SHP77 treated with DMSO at 0.1 percent for 48 hours (cell line): ENCODE measurements around the gene INSC.

Source experiments
- DNase-seq: peaks from one replicate; lab custom pipeline; 2025; lab: John Stamatoyannopoulos, UW

Gene INSC

DNA sequence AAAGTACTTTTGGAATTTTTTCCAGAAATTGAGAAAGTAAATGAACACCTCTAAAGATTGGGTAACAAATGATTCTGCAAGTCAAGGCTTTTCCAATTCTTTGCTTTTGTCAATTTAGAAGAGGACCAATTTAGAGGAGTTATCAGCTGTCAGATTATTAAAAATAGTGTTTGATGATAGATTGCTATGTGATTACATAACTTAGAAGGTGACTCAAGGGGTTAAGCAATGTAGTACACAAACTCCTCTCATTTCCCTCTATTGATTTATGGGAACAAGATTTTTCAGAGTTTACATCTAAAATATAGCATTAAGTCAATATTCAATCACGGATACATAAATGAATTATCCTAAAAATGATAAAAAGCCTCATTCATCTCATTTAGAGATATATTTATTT lies 70.3 kb downstream of the INSC start:
- no peak for DNase-seq

DNA sequence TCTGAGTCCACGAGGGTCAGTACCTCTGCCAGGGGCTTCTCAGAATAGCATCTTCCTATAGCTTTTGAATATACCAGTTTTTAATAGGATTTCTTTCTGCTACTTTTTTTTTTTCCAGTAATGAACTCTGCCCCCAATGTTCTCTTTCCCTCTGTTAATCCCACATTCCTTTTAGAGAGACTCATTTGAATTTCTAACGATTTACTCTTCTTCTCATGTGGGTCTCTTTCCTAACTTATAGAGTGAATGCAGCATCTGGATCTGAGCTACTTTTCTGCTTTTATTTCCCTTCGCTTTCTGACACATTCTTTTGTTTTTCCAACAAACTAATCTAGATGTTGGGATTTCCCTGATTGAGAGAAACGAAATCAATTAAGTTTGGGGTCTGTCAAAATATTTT lies 71.4 kb downstream of the INSC start:
- DNase-seq, result no peak

DNA sequence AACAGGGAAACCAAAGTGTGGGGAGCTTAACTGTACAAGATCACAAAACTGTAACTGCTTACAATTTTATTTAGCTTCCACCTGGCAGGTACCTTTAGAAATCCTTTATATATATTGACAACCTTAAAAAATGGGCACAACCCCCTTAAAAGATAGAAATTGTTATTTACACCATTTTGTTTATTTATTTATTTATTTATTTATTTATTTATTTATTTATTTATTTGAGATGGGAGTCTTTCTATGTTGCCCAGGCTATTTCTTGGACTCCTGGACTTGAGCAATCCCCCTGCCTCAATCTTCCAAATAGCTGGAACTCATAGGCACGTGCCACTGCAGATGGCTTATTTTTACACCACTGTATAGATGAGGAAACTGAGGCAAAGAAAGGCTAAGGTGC lies 74.5 kb downstream of the INSC start:
- DNase-seq, result no peak

DNA sequence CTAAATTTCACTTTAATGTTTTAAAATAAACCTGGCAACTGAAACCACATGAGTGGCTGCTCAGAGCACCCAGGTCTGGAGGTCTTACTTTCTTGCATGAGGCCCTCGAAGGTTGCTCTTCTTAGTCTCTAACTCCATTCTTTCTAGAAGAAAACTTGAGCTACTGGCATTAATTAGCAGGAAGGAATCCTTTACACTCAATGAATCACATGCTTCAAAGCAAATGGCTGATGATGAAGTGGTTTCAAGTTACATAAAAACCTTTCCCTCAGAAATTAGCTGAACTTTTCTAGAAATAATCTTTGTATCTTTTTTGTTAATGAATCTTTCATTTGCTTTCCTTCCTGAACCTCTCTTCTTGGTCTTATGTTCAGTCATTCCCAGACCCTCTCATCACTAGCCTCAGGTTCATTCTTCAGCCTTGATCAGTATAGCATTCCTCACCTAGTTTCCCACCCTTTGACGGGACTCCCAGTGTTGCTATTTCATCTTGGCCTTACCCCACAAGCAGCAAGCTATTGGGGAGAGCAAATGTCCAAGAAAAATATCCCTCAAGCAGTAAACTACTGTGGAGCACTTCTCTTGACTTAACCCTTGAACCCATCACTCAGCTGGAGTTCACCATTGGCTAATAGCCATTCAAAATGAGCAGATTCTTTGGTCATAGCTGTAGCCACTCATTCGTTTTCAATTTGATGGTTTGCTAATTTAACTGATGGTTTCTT lies 75.1 kb downstream of the INSC start:
- no peak for DNase-seq

DNA sequence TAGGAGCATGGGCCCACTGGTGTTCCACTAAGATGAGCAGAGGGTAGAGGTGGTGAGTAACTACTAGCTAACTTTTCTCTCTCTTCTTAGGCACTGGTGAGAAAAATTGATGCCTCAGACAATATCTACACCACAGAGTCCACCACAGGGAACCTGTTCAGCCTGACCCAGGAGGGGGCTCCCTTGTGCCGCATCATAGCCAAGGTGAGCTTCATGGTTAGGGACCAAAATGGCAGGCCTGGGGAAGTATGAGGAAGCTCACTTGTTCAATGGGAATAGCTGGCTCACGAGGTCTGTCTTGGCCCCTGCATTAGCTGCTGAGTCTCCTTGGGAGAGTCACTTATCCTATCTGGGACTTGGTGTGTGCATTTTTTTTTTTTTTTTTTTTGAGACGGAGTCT lies 75.9 kb downstream of the INSC start:
- no peak for DNase-seq

DNA sequence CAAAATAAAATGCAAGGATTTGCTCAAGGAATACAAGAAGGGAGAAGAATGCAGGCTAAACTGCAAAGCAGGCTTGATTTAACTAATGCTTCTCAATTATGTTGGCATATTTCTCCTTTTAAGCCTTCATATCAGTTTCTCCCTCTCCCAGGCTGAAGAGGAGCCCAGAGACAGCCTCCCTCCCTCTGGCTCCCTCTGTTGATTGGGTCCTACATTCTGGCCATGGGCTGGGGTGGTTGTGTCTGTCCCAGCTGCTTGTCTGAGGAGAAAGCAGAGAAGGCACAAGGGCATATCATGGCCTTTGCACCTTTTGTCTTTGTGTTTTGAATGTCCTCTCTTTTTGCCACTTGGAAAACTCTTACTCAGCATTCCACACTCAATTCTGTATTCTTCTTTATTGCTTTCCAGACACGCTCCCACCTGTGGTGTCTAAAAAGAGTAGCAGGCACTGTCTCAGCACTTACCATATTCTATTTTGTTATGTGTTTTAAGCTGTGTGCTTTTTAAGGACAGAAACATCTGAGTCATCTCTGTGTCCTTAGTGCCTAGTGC lies 77.4 kb downstream of the INSC start:
- DNase-seq, result no peak

DNA sequence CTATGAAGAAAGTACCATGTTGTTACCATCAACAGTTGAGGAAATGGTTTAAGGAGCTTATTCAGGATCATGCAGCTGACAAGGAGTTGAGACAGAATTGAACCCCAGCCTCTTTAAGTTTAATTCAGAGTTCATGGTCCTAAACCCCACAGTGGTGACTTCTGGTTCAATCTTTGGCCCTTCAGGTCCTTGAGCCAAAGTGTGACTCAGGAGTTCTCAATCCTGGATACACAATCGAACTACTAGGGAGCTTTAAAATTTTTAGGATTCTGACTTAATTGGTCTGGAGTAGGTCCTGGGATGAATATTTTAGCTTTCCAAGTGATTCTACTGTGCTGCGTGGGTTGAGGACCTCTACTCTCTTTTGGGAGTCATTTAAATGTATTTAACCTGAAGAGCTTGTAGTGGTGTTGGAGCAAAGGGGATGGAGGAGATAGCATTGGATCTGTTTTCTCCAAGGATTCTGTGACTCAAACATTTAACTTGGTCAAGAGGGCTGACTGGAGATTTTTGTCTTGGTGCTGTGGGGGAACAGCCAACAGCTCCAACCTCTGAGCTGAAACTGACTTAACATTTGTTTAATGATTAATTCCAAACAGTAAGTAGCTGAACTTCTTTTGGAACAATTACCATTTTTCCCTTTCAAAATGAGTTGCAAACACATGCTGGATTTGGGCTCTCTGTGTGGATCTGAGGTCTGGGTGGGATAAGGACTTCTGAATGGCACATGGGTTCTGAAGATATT lies 80.1 kb downstream of the INSC start:
- DNase-seq, result no peak

DNA sequence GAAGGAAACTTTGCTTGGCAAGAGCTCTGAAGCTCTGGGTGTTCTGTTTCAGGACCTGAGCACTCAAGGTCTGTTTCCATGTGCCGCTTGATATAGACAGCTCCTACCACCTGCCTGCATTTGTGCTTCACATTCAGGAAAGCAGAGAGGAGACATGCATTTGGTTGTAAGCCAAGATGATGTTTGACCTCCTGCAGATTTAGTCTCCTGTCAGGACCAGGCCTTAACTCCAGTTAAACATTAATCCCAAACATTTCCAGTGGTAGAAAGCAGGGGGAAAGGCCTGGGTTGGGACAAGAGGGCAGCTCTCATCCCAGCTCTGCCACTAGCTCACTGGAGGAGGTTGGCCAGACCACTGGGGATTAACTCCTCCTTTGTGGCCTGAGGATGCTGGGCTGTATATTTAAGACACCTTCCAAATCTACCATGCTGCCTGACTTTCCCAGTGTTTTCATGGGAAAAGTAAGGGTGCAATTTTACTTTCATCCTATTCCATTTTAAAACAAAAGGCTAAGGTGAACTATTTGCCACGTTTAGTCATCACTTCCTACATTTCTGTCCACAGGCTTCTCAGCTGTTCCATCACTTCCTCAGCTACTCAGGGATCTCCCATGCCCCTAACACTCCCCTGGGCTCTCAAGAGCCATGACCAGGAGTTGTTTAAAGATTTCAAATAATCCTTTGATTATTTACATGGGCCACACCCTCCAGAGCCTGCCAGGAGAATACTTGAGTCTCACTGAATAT lies 80.9 kb downstream of the INSC start:
- no peak for DNase-seq

DNA sequence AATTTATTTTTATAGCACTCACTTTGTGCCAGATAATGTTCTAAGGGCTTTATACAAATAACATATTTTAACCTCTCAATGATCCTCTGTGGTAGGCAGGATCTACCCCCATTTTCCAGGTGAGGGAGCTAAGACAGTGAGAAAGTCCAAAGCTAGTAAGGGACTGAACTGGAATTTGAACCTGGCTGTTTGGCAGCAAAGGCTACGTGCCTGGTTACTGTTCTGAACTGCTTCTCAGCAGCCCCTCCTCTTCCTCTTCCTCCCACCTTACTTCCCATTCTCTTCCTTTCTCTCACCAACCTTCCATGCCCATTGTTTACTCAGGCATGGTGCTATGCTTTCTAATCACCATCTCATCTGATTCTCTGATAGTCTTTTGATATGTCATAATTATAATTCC lies 82.0 kb downstream of the INSC start:
- no peak for DNase-seq

DNA sequence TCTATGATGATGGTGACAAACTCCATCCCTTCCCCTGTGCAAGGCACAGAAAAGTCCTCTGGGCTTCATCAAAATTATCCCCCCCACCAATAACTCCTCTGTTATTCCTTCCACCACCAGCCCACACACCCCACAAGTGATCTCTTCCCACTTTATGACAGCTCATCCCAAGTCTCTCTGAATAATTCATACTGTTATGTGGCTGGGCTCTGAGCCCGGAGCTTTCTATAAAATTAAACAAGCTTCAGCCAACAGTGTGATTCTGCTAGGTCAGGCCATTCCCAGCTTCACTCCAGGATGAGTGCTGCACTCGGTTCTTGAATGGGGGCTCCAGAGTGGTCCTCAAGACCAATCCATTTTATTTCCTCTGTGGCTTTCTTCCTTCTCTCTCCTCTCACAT lies 83.0 kb downstream of the INSC start:
- DNase-seq, result no peak

DNA sequence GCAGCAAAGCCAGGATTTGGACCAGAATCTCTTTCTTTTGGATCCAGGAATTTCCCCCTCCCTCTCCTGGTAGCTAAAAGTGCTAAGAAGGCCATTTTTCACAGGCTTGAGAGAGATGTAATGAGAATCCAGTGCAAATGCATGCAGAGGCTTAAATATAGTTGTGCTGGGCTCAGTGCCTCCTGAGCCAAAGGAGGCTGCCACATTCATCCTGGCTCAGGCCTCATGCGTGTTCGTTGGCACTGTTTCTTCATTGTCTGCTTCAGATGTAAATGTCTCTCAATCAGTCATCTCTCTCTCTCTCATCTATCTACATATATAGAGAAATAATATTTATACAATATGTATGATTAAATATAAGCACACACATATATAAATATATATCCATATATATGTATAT lies 83.6 kb downstream of the INSC start:
- DNase-seq, result no peak

DNA sequence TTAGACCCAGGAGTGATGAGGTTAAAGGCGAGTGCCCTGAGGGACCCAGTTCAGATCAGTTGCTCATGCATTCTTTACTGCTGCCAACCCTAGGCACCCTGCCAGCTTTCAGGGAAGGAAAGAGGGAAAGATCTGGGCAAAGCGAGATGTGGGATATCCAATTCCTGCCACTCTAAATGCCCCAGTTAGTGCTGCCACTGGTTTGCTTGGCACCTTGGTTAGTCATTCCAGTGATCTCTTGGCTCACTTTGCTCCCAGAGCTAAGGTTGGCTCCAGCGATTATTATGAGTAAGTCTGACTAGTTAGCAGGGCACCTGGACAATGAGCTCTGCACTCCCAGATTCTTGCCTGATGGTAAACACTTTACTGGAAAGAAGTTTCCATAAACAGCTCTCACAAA lies 85.0 kb downstream of the INSC start:
- no peak for DNase-seq

DNA sequence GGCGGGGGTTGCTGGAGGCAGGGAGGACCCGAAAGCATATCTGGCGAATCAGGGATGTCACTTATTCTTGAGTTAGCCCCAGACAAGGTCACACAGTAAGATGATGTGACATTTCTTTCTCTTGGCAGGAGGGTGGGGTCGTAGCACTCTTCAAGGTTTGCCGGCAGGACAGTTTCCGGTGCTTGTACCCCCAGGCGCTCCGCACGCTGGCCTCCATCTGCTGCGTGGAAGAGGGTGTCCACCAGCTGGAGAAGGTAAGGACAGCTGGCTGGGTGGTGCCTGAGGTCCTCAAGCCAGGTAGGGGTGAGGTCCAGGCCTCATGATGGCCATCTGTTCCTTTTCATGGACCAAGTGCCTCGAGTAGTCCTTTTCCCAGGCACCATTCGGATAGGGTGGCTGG lies 86.0 kb downstream of the INSC start:
- DNase-seq, result no peak

DNA sequence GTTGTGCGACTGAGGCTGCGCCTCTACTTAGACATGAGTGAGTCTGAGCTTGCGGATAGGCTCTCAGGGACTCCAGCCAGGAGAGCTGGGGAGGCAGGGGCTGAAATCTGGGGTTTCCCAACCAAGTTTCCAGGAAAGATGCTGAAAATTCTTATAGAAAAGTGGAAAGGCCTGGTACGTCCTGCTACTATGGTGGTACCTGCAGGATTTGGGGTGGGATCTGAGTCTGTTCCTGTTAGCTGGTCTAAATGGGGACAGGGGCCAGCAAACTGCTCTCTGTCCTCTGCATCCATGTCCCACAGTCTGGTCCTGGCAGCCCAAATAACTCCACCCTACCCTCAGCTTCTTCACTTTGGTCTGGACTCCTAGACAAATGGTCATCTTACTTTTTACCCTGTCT lies 86.9 kb downstream of the INSC start:
- DNase-seq, result no peak

DNA sequence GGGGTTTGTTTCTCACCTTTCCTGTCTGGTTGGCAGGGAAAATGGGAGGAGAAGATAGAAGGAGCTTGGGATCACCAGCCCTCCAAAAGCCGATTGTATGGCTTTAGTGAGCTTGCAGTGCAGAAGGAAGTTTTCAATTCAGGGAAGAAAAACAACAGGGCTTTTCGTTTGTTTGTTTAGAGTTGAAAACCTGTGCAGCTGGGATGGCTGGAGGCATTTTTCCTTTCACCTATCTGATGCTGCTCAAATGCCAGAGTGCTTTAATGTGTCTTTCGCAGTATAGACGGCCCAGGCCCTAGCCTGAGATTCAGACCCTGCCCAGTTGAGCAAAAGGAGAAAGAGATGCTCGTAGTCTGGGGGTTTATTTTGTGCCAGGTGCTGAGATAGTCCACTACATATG lies 87.9 kb downstream of the INSC start:
- DNase-seq, result no peak

DNA sequence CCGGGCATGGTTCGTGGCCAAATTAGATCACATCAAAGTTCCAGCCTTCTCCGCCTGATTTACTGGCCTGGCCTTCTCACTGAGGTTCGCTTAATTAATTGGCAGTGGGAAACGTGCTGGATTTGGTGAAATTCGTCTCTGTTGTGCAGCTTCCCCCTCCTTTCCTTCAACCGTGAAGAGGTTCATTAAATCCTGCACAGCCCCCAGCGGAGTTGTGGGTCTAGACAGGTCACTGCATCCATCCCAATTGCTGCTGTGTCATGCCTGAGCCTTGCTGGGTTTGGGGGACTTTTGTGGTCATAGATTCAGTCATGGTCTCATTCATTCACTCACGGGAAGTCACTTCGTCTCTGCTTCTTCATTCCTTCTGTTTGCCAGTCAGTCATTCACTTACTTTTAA lies 90.0 kb downstream of the INSC start:
- no peak for DNase-seq

DNA sequence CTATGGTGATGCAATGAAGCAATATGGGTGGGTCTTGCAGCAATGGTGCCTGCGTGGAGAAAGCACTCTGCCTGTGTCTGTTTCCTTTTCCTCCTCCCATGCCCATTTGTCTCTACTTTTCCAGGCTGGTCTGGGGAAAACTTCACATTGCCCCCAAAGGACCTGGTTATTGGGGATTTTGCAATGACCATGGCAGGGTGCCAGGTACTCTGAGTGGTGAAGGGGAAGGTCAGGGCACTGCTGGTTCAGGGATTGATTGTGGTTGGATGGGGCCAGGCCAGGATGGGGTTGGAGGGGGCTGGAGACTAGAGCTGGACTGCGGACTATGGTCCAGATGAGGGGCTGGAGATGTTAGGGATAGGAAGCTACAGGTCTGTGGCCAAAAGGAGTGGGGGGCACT lies 92.1 kb downstream of the INSC start:
- no peak for DNase-seq

DNA sequence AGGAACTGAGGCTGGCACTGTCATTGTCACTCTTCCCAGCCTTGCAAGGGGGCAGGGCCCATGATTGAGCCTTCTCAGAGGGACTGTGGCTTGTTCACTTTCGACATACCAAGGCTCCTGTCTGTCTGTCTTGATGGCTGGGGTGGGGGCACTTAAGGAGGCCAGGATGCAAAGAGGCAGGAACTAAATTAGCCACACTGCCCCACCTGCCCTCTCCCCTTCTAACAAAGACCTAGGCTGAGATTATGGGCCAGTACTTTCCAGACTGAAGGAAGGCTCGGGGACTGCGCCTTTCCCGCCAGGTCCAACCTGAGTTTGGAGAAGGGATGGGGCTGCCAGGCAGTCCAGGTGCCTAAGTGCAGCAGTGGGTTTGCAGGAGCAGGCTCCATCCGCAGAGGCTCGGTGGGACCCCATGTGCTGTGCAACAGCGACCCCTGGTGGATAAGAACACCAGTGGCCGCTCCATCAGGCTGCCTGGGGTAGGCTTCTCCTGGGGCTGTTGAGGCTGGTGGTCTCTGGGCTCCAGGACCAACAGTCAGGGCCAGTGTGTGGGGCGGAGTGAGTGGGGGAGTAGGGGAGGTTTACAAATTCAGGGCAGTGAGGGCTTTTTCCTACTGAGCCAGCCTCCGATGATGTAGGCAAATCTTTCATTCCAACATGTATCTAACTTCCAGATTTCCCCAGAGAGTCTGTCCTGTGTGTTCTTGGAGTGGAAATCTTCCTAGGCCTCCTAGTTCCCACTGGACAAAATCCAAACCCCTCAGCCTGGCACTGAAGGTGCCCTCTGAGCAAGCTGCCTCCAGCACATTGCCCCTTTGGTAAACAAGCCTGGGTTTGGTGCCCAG lies 93.9 kb downstream of the INSC start:
- DNase-seq, result peak; percentile 33

DNA sequence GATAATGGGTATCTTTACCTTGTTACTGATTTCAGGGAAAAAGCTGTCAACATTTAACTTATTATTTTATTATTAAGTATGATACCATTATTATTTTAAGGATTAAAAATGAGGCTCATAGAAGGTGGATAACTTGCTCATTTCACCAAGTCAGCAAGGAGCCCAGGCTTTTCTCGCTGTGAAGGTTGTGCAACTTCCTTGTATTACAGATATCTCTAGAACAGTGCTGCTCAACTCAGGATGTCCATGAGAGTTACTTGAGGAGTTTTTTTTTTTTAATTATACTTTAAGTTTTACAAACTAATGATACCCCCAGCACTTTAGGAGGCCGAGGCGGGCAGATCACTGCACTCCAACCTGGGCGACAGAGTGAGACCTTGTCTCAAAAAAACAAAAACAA lies 98.2 kb downstream of the INSC start:
- DNase-seq, result no peak

DNA sequence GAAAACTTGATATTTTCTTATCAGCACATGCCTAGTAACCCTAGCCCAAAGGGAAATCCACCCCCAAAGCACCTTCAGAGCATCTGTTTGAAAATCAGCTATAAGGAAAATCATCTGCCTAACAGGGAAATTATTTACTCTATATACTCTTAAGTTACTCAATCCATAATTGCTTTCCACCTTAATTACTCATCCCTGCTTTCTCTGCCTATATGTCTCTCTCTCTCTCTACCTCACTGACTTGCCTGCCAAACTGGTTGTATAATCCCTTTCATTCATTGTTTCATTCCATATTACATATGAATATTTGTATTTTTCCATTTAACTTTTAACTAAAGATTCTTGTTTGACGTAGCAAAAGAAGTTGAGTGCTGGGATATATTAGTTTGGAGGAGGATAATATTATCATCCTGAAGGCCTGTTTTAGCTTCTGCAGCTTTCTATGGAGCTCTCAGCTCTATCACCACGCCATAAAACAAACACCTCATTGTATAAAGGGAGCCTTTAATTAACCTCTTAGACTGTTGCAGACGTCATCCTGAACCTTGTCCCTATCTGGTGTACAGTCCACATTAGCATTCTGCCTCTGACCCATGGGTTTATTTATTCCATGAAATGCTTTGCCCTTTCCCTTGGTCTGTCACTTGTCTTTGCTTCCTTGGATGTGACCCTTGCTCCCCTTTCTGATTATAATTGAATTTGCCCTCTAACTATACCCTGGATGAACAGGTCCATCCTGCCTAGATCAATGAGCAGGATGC lies 98.9 kb downstream of the INSC start:
- no peak for DNase-seq

DNA sequence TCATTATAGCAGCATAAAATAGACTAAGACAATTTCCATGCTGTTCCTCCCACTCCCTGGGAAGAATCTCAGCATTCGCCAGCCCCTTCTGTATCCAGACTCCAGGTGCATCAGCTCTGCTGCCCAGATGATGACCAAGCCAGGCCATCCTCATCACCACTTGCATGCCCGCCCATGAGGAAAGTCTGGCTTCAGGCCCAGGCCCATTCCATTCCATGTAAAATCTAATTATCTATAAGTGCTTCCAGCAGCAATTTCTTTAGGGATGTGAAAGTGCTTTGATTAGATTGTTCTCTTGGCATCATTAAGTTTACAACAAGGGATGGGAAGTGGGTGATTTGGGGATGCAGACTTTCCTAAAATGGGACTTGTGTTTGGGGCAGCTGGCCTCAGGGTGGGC lies 100.3 kb downstream of the INSC start:
- DNase-seq, result no peak
